ENCODE data around the gene SLC16A2. TPM values are rescaled to one million over a fixed set of nuclear protein-coding genes. Genes with fewer than 3 reads are reported as not detected.

SLC16A2 gene
- total RNA-seq, 4 donors from 2014 or later = 1.3 to 2.4 (median 2.1) TPM

GRCh38 chrX:74434336-74434735 lies 13.0 kb downstream of the SLC16A2 start:
- no peak overlapping the region for H3K27ac ChIP-seq
- DNase-seq (no peak), ATAC-seq (no peak)
- TF ChIP-seq CTCF (IDR thresholded peaks at IDR 0.05 in 4 of 5, conservative IDR thresholded peaks at IDR 0.05 in 1 of 5) (no peak), POLR2A (IDR thresholded peaks at IDR 0.05) (no peak)
- H3K4me1 ChIP-seq = no peaks in the 10 kb centered on the region
- no peaks in the 10 kb centered on the region for H3K36me3 ChIP-seq
- H3K4me3 ChIP-seq = no peak overlapping the region
- H3K27me3 ChIP-seq = no peaks in the 10 kb centered on the region
- in situ Hi-C loops (cut with MboI; ENCODE audit: low sequenced_read_pairs in 4 of 4) (no loop called here), intact Hi-C loops (cut with DNase I; ENCODE audit: low total_unique reads) (no loop called here)
- no peaks in the 10 kb centered on the region for H3K9me3 ChIP-seq

GRCh38 chrX:74437530-74437929 lies 16.2 kb downstream of the SLC16A2 start:
- Histone ChIP-seq H3K4me1 (no peaks in the 10 kb centered on the region), H3K36me3 (no peaks in the 10 kb centered on the region), H3K4me3 (no peak overlapping the region), H3K27me3 (no peaks in the 10 kb centered on the region), H3K27ac (no peak overlapping the region), H3K9me3 (no peaks in the 10 kb centered on the region)
- ATAC-seq = no peak
- intact Hi-C loops (cut with DNase I; ENCODE audit: low total_unique reads) (no loop called here), in situ Hi-C loops (cut with MboI; ENCODE audit: low sequenced_read_pairs in 4 of 4) (no loop called here)
- TF ChIP-seq CTCF (IDR thresholded peaks at IDR 0.05 in 4 of 5, conservative IDR thresholded peaks at IDR 0.05 in 1 of 5) (no peak), POLR2A (IDR thresholded peaks at IDR 0.05) (no peak)
- DNase-seq = no peak

- H3K4me1 ChIP-seq = no peaks in the 10 kb centered on the region
- ATAC-seq (no peak), DNase-seq (no peak)
- no peaks in the 10 kb centered on the region for H3K27me3 ChIP-seq
- no peak overlapping the region for H3K27ac ChIP-seq
- in situ Hi-C loops (cut with MboI; ENCODE audit: low sequenced_read_pairs in 4 of 4) = no loop called here
- H3K36me3 ChIP-seq = no peaks in the 10 kb centered on the region
- TF ChIP-seq POLR2A (IDR thresholded peaks at IDR 0.05) (no peak), CTCF (IDR thresholded peaks at IDR 0.05 in 4 of 5, conservative IDR thresholded peaks at IDR 0.05 in 1 of 5) (no peak)
- no peaks in the 10 kb centered on the region for H3K9me3 ChIP-seq
- intact Hi-C loops (cut with DNase I; ENCODE audit: low total_unique reads) = no loop called here
- no peak overlapping the region for H3K4me3 ChIP-seq
Observed at GRCh38 chrX:74438764-74439163, 17.5 kb downstream of the SLC16A2 start.

- intact Hi-C loops (cut with DNase I; ENCODE audit: low total_unique reads) = no loop called here
- Histone ChIP-seq H3K4me3 (no peak overlapping the region), H3K4me1 (no peaks in the 10 kb centered on the region), H3K27ac (no peak overlapping the region), H3K36me3 (no peaks in the 10 kb centered on the region), H3K9me3 (no peaks in the 10 kb centered on the region), H3K27me3 (no peaks in the 10 kb centered on the region)
- in situ Hi-C loops (cut with MboI; ENCODE audit: low sequenced_read_pairs in 4 of 4) = no loop called here
- no peak for TF ChIP-seq CTCF (IDR thresholded peaks at IDR 0.05 in 4 of 5, conservative IDR thresholded peaks at IDR 0.05 in 1 of 5)
- DNase-seq (no peak), ATAC-seq (no peak)
Observed at GRCh38 chrX:74445099-74445498, 23.8 kb downstream of the SLC16A2 start.

- no peak overlapping the region for H3K27ac ChIP-seq
- H3K27me3 ChIP-seq = no peaks in the 10 kb centered on the region
- no peaks in the 10 kb centered on the region for H3K4me1 ChIP-seq
- in situ Hi-C loops (cut with MboI; ENCODE audit: low sequenced_read_pairs in 4 of 4) = no loop called here
- intact Hi-C loops (cut with DNase I; ENCODE audit: low total_unique reads) = no loop called here
- ATAC-seq (no peak), DNase-seq (no peak)
- H3K4me3 ChIP-seq = no peak overlapping the region
- H3K9me3 ChIP-seq = no peaks in the 10 kb centered on the region
- no peak for TF ChIP-seq POLR2A (IDR thresholded peaks at IDR 0.05)
- no peak for TF ChIP-seq CTCF (IDR thresholded peaks at IDR 0.05 in 4 of 5, conservative IDR thresholded peaks at IDR 0.05 in 1 of 5)
- H3K36me3 ChIP-seq = no peaks in the 10 kb centered on the region
Observed at GRCh38 chrX:74446876-74447275, 25.6 kb downstream of the SLC16A2 start.

All from gastrocnemius medialis (tissue), 4 donors.